ENCODE measurements around the gene CHCHD5. TPM values are rescaled to one million over a fixed set of nuclear protein-coding genes. Genes with fewer than 3 reads are reported as not detected.

Gene CHCHD5
- total and polyA plus RNA-seq, 2 of the 4 experiments (the other 2 are of a cell fraction) = 4.8 to 40.1 TPM

GRCh38 chr2:112630268-112630667 lies 45.9 kb downstream of the CHCHD5 start:
- H2BK120ac ChIP-seq (ENCODE audit: low read depth, low read length) = peak overlapping the region; percentile 90
- H2BK5ac ChIP-seq (ENCODE audit: low read depth, low read length, poor library complexity, severe bottlenecking) = peak overlapping the region; percentile 25
- H3K4me1 ChIP-seq (ENCODE audit: control insufficient read depth, insufficient read depth, low read length) = peaks cover 24% of the 10 kb centered on the region
- H3K4me3 ChIP-seq (ENCODE audit: insufficient read depth, low read depth, low read length) = no peak overlapping the region
- POLR2A ChIA-PET (ENCODE audit: unreplicated experiment) = interaction anchor here (0.8 kb wide), 1 partner anchor 11 kb away, joined by 3 read pairs; no protein-coding TSS in a partner anchor
- 0 out of 2 replicates have a peak overlapping the region, but pooled peaks have one; percentile 24 for H3K9ac ChIP-seq (ENCODE audit: low read depth, low read length)
- H2BK20ac ChIP-seq (ENCODE audit: low read depth, low read length) = peak overlapping the region; percentile 79
- TF ChIP-seq POLR2A (IDR thresholded peaks at IDR 0.05; ENCODE audit: low read depth, low read length) = no peak
- no peak for TF ChIP-seq RCOR1 (IDR thresholded peaks at IDR 0.05; ENCODE audit: insufficient replicate concordance, low read length)
- TF ChIP-seq RFX5 (IDR thresholded peaks at IDR 0.05; ENCODE audit: low read depth, low read length) = no peak
- TF ChIP-seq ELK1 (IDR thresholded peaks at IDR 0.05; ENCODE audit: borderline replicate concordance, low read depth, low read length) = no peak
- peak overlapping the region; percentile 79 for H4K91ac ChIP-seq (ENCODE audit: insufficient read depth, low read depth, low read length)
- H3K18ac ChIP-seq (ENCODE audit: low read depth, low read length) = peak overlapping the region; percentile 68
- H3K36me3 ChIP-seq (ENCODE audit: control insufficient read depth, insufficient read depth, low read length) = no peaks in the 10 kb centered on the region
- H3K56ac ChIP-seq (ENCODE audit: extremely low read depth, insufficient read depth, low read length) = no peak overlapping the region
- peak overlapping the region in 1 of 2 experiments; percentile 82; a peak in 2 of 4 replicates for H4K8ac ChIP-seq (ENCODE audit: low read depth in 2 of 2, low read length in 2 of 2)
- H2AK5ac ChIP-seq (ENCODE audit: low read depth, low read length) = peak overlapping the region; percentile 91
- no peaks in the 10 kb centered on the region for H3K27me3 ChIP-seq (ENCODE audit: control insufficient read depth, insufficient read depth, low read length)
- no peak overlapping the region for H3K4me2 ChIP-seq (ENCODE audit: low read depth, low read length)
- dilution Hi-C loops (cut with HindIII; ENCODE audit: low sequenced_read_pairs, unreplicated experiment) = no loop called here
- peak overlapping the region; percentile 58 for H2AFZ ChIP-seq (replicated peaks; ENCODE audit: low read length, poor library complexity)
- H3K4ac ChIP-seq (ENCODE audit: low read depth, low read length) = peak overlapping the region; percentile 88
- H3K14ac ChIP-seq (replicated peaks; ENCODE audit: low read depth, low read length) = peak overlapping the region; percentile 87
- WGBS, 2 experiments (ENCODE audit: extremely low coverage in 2 of 2, insufficient read length in 1 of 2) = no CpG with 5 or more reads among the region's 4 CpGs
- peak overlapping the region; percentile 71; the same call in 1 of the 2 replicates for H3K23ac ChIP-seq (ENCODE audit: low read depth, low read length)
- intact Hi-C loops (cut with micrococcal nuclease) = no loop called here
- peak overlapping the region; percentile 64; the same call in 1 of the 2 replicates for H4K5ac ChIP-seq (ENCODE audit: low read depth, low read length)
- H2AK9ac ChIP-seq (replicated peaks; ENCODE audit: low read depth, low read length, poor library complexity) = peak overlapping the region; percentile 43
- peaks cover 0 to 16% of the 10 kb centered on the region in 2 experiments; a peak in 2 of 4 replicates for H3K79me1 ChIP-seq (ENCODE audit: low read depth in 1 of 2, low read length in 2 of 2)
- no peaks in the 10 kb centered on the region for H3K9me3 ChIP-seq (ENCODE audit: control insufficient read depth, insufficient read depth, low read length)
- no peak for ATAC-seq (ENCODE audit: low read depth)
- no peak for DNase-seq
- H3K9me1 ChIP-seq (ENCODE audit: insufficient read depth, low read length) = peaks cover 27% of the 10 kb centered on the region
- H4K20me1 ChIP-seq (ENCODE audit: insufficient read depth, low read length) = no peaks in the 10 kb centered on the region; the same call in 1 of the 2 replicates
- no TSS peak for BruUV-seq (replicated peaks)
- no peak overlapping the region for H3K27ac ChIP-seq (ENCODE audit: insufficient read depth, low read length)
- CTCF ChIA-PET = interaction anchor here (2.0 kb wide), 1 partner anchor 94 kb away, joined by 4 read pairs; no protein-coding TSS in a partner anchor
- in situ Hi-C loops (cut with MboI; ENCODE audit: low sequenced_read_pairs) = no loop called here
- H2BK15ac ChIP-seq (ENCODE audit: low read depth, low read length) = peak overlapping the region; percentile 72; the same call in 2 of the 3 replicates

Measured in IMR-90 (cell line).